Posterior cingulate gyrus (tissue), 11 donors: ENCODE measurements around the gene KCNT2.

Experiments
- DNase-seq, 10 donors: peaks; one replicate each; pipeline versions ENCODE4 v3.0.0 to v3.0.0-alpha.2; 2020 to 2021; ENCODE audit warnings: mixed read lengths in 3 of 10
- intact Hi-C: fragments of 100-400 bp; cut with DNase I; formaldehyde crosslinking; loops from one replicate; pipeline ENCODE4 v1.15.1; 2023

The KCNT2 gene

GRCh38 chr1:196459383-196459782 lies 148.9 kb downstream of the KCNT2 start:
- intact Hi-C loops = no loop called here
- DNase-seq = no peak

GRCh38 chr1:196454792-196455191 lies 153.4 kb downstream of the KCNT2 start:
- intact Hi-C loops = no loop called here
- DNase-seq = no peak

GRCh38 chr1:196451103-196451502 lies 157.1 kb downstream of the KCNT2 start:
- no peak for DNase-seq
- intact Hi-C loops = no loop called here

- intact Hi-C loops = no loop called here
- no peak for DNase-seq
Observed at GRCh38 chr1:196450143-196451095, 157.8 kb downstream of the KCNT2 start.

- DNase-seq = no peak
- intact Hi-C loops = no loop called here
Observed at GRCh38 chr1:196449460-196449859, 158.8 kb downstream of the KCNT2 start.

- DNase-seq = no peak
- intact Hi-C loops = no loop called here
Observed at GRCh38 chr1:196445775-196446174, 162.5 kb downstream of the KCNT2 start.

- no peak for DNase-seq
- intact Hi-C loops = no loop called here
Observed at GRCh38 chr1:196444634-196445033, 163.6 kb downstream of the KCNT2 start.

- intact Hi-C loops = no loop called here
Observed at GRCh38 chr1:196442366-196442765, 165.9 kb downstream of the KCNT2 start.

GRCh38 chr1:196440711-196441110 lies 167.5 kb downstream of the KCNT2 start:
- intact Hi-C loops = no loop called here
- DNase-seq = no peak

More at GRCh38 chr1:196442366-196442765, 165.9 kb downstream of the KCNT2 start:
- DNase-seq = no peak

- DNase-seq = no peak
- intact Hi-C loops = no loop called here
Observed at GRCh38 chr1:196438329-196438728, 169.9 kb downstream of the KCNT2 start.

GRCh38 chr1:196437671-196438070 lies 170.6 kb downstream of the KCNT2 start:
- intact Hi-C loops = no loop called here
- no peak for DNase-seq

GRCh38 chr1:196433000-196433399 lies 175.2 kb downstream of the KCNT2 start:
- DNase-seq = no peak
- intact Hi-C loops = no loop called here

- intact Hi-C loops = no loop called here
- DNase-seq = no peak
Observed at GRCh38 chr1:196427976-196428734, 180.1 kb downstream of the KCNT2 start.

GRCh38 chr1:196425513-196425912 lies 182.7 kb downstream of the KCNT2 start:
- DNase-seq = no peak
- intact Hi-C loops = no loop called here

- intact Hi-C loops = no loop called here
- no peak for DNase-seq
Observed at GRCh38 chr1:196423612-196424011, 184.6 kb downstream of the KCNT2 start.

GRCh38 chr1:196418772-196419171 lies 189.5 kb downstream of the KCNT2 start:
- intact Hi-C loops = no loop called here
- no peak for DNase-seq

GRCh38 chr1:196415978-196416377 lies 192.3 kb downstream of the KCNT2 start:
- DNase-seq = no peak

GRCh38 chr1:196412326-196412725 lies 195.9 kb downstream of the KCNT2 start:
- DNase-seq = no peak
- intact Hi-C loops = no loop called here

More at GRCh38 chr1:196415978-196416377, 192.3 kb downstream of the KCNT2 start:
- intact Hi-C loops = no loop called here

- intact Hi-C loops = no loop called here
- DNase-seq = no peak
Observed at GRCh38 chr1:196410768-196411167, 197.5 kb downstream of the KCNT2 start.

- intact Hi-C loops = no loop called here
- DNase-seq = no peak
Observed at GRCh38 chr1:196409586-196409985, 198.7 kb downstream of the KCNT2 start.

GRCh38 chr1:196407358-196408051 lies 200.7 kb downstream of the KCNT2 start:
- no peak for DNase-seq
- intact Hi-C loops = no loop called here
